ENCODE results near the gene SH3PXD2A.
"Not testable (repeated sequence)": the region's sequence is repeated elsewhere in the genome, so short reads cannot be mapped to it uniquely, and the experiment has no call there.

Gene SH3PXD2A

DNA sequence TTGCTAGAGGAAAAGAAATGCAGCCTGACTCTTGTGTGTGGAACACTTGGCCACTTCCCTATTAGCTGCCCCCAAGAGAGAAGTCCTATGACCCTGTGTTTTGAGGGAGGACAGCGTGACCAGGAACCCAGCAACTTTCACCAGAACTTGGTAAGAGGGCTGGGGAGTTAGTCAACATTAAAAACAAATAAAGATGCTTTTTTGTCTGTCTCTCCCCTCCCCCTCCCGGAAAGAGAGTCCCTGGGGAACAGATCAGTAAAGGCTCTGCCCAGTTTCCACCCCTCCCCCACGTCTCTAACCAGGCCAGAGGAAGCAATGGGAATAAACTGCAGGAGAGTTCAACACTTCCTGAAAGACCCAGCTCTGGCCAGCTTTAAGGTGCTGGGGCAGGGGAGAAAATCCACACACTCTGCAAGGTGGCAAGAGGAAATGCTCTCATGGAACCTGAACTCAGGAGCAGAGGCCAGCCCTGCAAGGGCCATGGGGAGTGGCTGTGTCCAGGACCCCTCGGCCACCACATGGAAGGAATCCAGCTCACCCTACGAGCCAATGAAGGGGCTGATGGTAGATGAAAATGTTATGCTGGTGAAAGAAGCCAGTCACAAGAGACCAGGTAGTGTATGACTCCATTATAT is 21.5 kb downstream of the SH3PXD2A start:
- no peak for DNase-seq (ENCODE audit: low read depth in 2 of 2)

DNA sequence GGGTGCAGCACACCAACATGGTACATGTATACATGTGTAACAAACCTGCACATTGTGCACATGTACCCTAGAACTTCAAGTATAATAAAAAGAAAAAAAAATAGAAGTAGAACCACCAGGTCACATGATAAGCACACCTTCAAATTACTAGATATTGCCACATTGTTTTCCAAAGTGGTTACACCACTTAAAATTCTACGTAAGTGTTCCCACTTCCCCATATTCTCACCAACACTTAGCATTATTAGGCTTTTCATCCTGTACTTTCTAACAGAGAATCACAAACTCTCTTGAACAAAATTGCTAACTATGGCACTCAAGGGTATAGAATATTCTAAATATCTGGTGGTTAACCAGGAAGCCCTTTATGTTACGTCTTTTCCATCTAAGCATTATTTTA is 22.6 kb downstream of the SH3PXD2A start:
- no peak for DNase-seq (ENCODE audit: low read depth in 2 of 2)

DNA sequence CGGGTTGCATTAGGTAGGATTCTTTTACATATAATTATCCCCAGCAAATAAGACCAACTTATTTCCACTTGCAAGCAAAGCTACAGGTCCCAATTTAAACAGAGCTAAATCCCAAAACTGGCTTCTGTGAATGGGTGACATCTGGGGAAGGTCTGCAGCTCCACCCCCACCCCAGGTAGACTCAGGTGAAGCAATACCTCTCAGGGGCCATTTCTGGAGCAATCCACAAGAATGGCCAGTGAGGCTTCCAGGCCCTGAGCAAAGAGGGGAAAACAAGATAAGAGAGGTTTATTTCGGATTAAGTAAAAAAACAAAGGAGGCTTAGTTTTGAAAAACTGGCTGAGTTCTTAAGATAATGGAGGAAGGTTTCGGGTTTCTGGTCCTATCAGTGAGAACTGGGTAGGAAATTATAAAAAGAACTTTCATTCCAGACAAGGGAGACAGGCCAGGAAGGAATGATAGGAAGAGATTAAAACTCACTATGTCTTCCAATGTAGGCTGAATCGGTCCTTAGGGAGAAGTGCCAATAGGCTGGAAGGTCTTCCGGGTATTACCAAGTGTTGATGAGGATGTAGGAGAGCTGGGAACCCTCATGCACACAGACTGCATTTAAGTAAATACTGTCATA is 25.4 kb downstream of the SH3PXD2A start:
- DNase-seq (ENCODE audit: low read depth in 2 of 2) = no peak

DNA sequence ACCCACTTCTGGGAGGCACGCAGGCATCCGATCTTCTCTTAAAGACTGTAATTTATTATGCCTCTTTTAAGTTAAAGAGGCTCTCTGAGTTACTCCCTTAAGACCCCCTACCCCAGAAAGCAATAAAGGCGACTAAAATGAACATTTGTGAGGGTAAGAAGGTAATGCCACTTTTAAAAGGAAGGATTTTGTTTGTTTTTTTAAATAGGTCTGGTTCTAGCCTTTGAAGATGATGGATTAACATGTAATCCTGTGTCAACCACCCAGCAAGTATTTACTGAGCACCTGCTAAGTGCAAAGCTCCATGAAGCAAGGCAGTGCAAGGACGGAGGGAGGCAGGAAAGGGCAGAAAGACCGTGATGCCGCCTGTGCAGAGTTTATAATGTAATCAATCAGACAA is 26.1 kb downstream of the SH3PXD2A start:
- no peak for DNase-seq (ENCODE audit: low read depth in 2 of 2)

GRCh38 chr10:103828587-103829197 is 26.7 kb downstream of the SH3PXD2A start:
- DNase-seq (ENCODE audit: low read depth in 2 of 2) = no peak

DNA sequence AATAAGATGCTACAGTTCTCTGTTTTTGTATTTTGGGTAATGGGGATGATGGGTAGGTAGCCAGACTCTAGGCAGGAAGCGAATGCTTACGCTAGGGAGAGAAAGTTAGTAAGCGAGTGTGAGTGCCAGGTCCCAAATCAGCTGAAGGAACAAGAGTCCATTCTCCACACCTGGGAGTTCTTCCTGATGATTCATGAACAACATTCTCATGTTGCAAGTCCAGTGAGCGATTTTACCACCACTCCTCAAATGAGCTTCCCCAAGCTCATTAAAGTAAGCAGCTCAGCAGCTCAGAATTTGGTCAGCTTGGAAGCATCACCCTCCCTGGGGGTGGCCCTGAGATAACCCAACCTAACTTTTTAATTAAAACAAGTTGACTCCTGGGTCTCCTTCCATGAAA is 27.3 kb downstream of the SH3PXD2A start:
- DNase-seq (ENCODE audit: low read depth in 2 of 2) = no peak

GRCh38 chr10:103826885-103827284 is 28.5 kb downstream of the SH3PXD2A start:
- DNase-seq (ENCODE audit: low read depth in 2 of 2) = no peak

GRCh38 chr10:103824281-103824680 is 31.1 kb downstream of the SH3PXD2A start:
- no peak for DNase-seq (ENCODE audit: low read depth in 2 of 2)

- DNase-seq (ENCODE audit: low read depth in 2 of 2) = no peak
Observed at GRCh38 chr10:103823706-103824272, 31.6 kb downstream of the SH3PXD2A start.

- no peak for DNase-seq (ENCODE audit: low read depth in 2 of 2)
Observed at GRCh38 chr10:103822800-103823199, 32.6 kb downstream of the SH3PXD2A start.

DNA sequence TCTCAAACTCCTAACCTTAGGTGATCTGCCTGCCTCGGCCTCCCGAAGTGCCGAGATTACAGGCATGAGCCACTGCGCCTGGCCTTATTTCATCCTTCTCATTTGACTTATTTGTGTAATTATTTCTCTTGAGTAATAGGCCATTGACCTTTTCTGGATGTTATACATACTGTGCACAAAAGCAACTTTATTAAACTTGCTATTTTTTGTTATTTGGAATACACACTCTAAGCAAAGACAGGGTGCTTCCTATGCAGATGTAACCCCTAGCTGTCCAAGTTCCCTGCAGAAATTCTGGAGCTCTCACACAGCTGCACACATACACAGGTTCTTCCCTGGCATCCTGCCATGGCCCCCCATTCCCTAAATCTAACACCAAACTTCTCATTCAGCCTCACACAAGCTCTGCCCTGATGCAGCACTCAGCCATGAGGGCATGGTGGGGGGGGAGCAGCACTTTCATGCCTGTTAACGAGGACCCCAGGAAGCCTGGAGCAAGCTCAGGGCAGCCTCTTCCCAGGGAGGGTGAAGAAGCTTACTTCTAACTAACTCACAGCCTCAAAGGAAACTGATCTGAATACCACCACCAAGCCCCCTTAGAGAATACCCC is 33.2 kb downstream of the SH3PXD2A start:
- no peak for DNase-seq (ENCODE audit: low read depth in 2 of 2)

DNA sequence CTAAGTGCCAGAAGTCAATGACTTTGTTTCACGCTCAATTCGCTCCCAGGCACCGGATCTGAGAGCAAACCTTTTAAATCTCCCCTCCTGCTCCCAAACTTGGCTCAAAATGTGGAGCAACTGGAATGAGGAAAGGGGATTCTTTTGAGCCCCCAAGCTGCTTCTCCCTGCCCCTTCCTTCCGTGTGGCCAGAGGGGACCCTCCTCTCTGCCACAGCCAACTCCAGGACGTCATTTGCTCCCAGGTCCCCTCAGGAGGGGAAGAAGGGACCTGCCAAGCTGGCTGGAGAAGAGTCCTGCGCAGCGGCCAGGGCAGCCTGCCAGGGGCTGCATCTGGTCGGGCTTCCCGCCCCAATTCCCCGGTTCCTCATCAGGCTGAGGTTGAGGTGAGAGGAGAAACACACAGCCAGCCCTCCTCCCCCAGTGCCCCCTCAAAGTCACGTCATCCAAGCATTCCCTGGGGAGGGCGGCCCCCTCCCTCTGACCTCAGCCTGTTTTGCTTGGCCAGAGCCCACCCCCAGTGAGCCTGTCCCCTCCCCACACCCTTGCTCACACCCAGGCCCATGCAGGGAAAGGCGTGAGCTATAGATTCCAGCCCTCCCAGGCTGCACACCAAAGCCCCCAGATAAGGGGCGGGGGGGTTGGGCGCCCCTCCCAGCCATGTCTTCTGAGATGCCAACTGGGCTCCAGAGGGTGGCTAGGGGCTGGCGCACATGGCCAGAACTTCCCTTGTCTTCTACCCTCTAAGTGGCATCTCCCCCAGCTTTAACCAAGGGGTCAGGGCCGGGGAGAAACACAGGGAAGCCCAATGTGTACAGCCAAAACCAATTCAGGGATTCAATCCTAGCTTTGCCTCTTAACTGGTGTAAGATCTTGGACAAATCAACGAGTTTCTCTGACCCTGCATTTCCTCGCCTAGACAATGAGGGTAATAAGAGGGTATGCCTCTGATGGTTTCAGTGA is 35.0 kb downstream of the SH3PXD2A start:
- DNase-seq (ENCODE audit: low read depth in 2 of 2) = no peak

GRCh38 chr10:103819493-103819892 is 35.9 kb downstream of the SH3PXD2A start:
- DNase-seq (ENCODE audit: low read depth in 2 of 2) = no peak

- DNase-seq (ENCODE audit: low read depth in 2 of 2) = no peak
Observed at GRCh38 chr10:103818765-103819374, 36.5 kb downstream of the SH3PXD2A start.

DNA sequence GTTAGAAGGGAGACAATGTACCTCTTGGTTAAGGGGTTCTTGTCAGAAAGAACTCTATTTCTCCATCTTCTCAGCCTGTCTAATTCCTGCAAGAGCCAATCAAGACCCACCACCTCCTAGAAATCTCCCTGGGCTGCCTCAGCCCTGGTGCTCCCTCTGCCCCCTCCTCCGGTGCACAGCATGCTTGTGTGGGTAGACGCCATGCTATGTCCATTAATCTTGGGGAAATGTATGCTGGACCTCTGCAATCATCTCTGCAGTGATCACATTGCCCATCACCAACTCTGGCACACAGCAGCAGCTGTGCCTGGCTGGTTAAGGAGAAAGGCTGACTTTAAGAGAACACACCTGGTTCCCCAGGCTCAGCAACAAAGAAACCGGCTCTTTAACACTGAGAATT is 37.3 kb downstream of the SH3PXD2A start:
- DNase-seq (ENCODE audit: low read depth in 2 of 2) = no peak

GRCh38 chr10:103816431-103816830 is 38.9 kb downstream of the SH3PXD2A start:
- no peak for DNase-seq (ENCODE audit: low read depth in 2 of 2)

- DNase-seq (ENCODE audit: low read depth in 2 of 2) = no peak
Observed at GRCh38 chr10:103814626-103815370, 40.6 kb downstream of the SH3PXD2A start.

GRCh38 chr10:103814105-103814504 is 41.3 kb downstream of the SH3PXD2A start:
- no peak for DNase-seq (ENCODE audit: low read depth in 2 of 2)

GRCh38 chr10:103813312-103813711 is 42.1 kb downstream of the SH3PXD2A start:
- DNase-seq (ENCODE audit: low read depth in 2 of 2) = not testable (repeated sequence)

DNA sequence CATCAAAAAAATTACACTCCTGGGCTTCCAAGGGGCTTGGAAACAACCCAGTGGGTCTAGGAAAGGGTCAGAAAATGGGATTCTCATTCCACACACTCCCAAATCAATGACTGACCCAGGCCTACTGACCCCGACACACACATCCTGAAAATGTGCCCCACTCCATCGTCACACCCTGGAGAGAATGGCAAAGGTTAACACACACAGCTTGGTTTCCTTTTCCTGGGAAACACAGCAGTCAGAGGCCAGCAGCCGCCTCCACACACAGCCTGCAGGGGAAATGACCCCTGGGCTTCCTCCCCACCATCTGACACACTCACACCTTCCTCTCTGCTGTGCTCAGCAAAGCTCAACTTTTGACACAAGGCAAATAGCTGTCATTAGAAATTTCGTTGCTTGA is 42.9 kb downstream of the SH3PXD2A start:
- no peak for DNase-seq (ENCODE audit: low read depth in 2 of 2)

All from stimulated activated CD8-positive, alpha-beta memory T cell treated with anti-CD3 and anti-CD28 coated beads, Interleukin-15, amount 100 ng/mL, for 4 hours (primary cell).